ENCODE measurements around the gene SPP2.

SPP2 gene

GRCh38 chr2:234098681-234099080, 48.2 kb downstream of the SPP2 start:
- DNase-seq: no peak

GRCh38 chr2:234099266-234099665, 48.8 kb downstream of the SPP2 start:
- no peak for DNase-seq

- no peak for DNase-seq
These were observed 50.2 kb downstream of the SPP2 start for GRCh38 chr2:234100686-234101085.

GRCh38 chr2:234102112-234102511, 51.6 kb downstream of the SPP2 start:
- DNase-seq: peak; percentile 68

- DNase-seq: no peak
These were observed 57.4 kb downstream of the SPP2 start for GRCh38 chr2:234107861-234108260.

GRCh38 chr2:234109321-234109720, 58.8 kb downstream of the SPP2 start:
- DNase-seq: no peak

- DNase-seq: no peak
These were observed 59.7 kb downstream of the SPP2 start for GRCh38 chr2:234110219-234110618.

GRCh38 chr2:234111523-234111922, 61.0 kb downstream of the SPP2 start:
- no peak for DNase-seq

GRCh38 chr2:234116010-234116409, 65.5 kb downstream of the SPP2 start:
- DNase-seq: no peak

- no peak for DNase-seq
These were observed 71.5 kb downstream of the SPP2 start for GRCh38 chr2:234121999-234122398.

GRCh38 chr2:234125451-234126145, 75.1 kb downstream of the SPP2 start:
- DNase-seq: no peak

- DNase-seq: no peak
These were observed 75.6 kb downstream of the SPP2 start for GRCh38 chr2:234126146-234126470.

Measured in islet precursor cell (in vitro differentiated cells).